Keratinocyte (primary cell): ENCODE measurements around the gene ZNF541.

Source experiments
- CTCF ChIP-seq, 3 experiments: IDR thresholded peaks in 1 of 3; conservative IDR thresholded peaks in 1 of 3; optimal IDR thresholded peaks in 1 of 3; 2 replicates in 2 of 3; 3 replicates in 1 of 3; pipeline versions ENCODE3 to v1.5.1; 2011; ENCODE audit warnings: low read length in 3 of 3, mild to moderate bottlenecking in 3 of 3, moderate library complexity in 2 of 3, control low read depth in 1 of 3, inconsistent platforms in 1 of 3; ENCODE audit not compliant: insufficient read depth in 2 of 3; ENCODE audit errors: extremely low read depth in 1 of 3
- EZH2 ChIP-seq: IDR thresholded peaks from one replicate; pipeline ENCODE4 v1.6.1; 2012; ENCODE audit warnings: inconsistent platforms, mild to moderate bottlenecking, low read length, moderate library complexity

GRCh38 chr19:47547199-47547598 lies 25.7 kb downstream of the ZNF541 start:
- TF ChIP-seq CTCF (optimal IDR thresholded peaks at IDR 0.05 in 1 of 3, IDR thresholded peaks at IDR 0.05 in 1 of 3, conservative IDR thresholded peaks at IDR 0.05 in 1 of 3; ENCODE audit: extremely low read depth in 1 of 3, insufficient read depth in 2 of 3, low read length in 3 of 3) = no peak
- TF ChIP-seq EZH2 = no peak
